ENCODE data around the gene LRRC27. TPM values are rescaled to one million over a fixed set of nuclear protein-coding genes. Genes with fewer than 3 reads are reported as not detected.

LRRC27 gene
- total RNA-seq, 4 donors from 2014 or later, result 3.1 to 5.8 (median 4.4) TPM

GRCh38 chr10:132417257-132417910 lies 85.4 kb downstream of the LRRC27 start:
- Histone ChIP-seq H3K36me3 (no peaks in the 10 kb centered on the region), H3K27me3 (no peaks in the 10 kb centered on the region), H3K9me3 (no peaks in the 10 kb centered on the region), H3K4me3 (no peak overlapping the region), H3K27ac (peak overlapping the region in 3 of 4 donors; percentile 48 to 94 (median 88)), H3K4me1 (peaks cover 5 to 98% (median 59%) of the 10 kb centered on the region in 3 donors)
- no peak for ATAC-seq
- WGBS, 2 donors (ENCODE audit: low coverage in 1 of 2), result 64 to 92% methylated on average over 2 of the region's 26 CpGs
- no peak for TF ChIP-seq POLR2AphosphoS5 (IDR thresholded peaks at IDR 0.05)
- no peak for TF ChIP-seq POLR2A (IDR thresholded peaks at IDR 0.05)
- TF ChIP-seq, protein P1, sequence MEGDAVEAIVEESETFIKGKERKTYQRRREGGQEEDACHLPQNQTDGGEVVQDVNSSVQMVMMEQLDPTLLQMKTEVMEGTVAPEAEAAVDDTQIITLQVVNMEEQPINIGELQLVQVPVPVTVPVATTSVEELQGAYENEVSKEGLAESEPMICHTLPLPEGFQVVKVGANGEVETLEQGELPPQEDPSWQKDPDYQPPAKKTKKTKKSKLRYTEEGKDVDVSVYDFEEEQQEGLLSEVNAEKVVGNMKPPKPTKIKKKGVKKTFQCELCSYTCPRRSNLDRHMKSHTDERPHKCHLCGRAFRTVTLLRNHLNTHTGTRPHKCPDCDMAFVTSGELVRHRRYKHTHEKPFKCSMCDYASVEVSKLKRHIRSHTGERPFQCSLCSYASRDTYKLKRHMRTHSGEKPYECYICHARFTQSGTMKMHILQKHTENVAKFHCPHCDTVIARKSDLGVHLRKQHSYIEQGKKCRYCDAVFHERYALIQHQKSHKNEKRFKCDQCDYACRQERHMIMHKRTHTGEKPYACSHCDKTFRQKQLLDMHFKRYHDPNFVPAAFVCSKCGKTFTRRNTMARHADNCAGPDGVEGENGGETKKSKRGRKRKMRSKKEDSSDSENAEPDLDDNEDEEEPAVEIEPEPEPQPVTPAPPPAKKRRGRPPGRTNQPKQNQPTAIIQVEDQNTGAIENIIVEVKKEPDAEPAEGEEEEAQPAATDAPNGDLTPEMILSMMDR (IDR thresholded peaks at IDR 0.05), result no peak
- TF ChIP-seq EP300 (IDR thresholded peaks at IDR 0.05), result no peak

DNA sequence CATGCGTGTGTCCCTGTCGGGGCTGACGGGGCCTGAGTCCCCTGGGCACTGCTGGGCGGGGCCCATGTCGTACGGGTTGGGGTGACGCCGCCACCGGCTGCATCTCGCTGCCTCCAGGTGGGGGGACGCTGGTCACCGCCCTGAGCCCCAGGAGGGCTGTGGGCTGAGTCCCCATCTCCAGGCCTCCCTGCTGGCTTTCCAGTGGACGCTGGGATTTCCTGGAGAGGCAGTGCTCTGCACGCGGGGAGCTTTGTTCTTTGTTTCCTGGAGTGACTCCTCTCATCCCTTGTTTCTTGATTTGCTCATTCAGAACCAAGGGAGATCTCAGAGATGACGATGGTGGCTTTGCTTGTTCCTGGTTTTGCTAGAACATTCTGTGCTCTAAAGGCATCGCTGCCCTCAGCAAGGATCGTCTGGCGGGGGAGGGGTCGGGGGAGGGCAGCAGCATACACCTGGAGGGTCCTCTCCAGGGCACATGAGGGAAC lies 86.0 kb downstream of the LRRC27 start:
- Histone ChIP-seq H3K27me3 (no peaks in the 10 kb centered on the region), H3K36me3 (no peaks in the 10 kb centered on the region), H3K4me1 (peaks cover 5 to 98% (median 63%) of the 10 kb centered on the region in 3 donors), H3K9me3 (no peaks in the 10 kb centered on the region), H3K4me3 (no peak overlapping the region), H3K27ac (peak overlapping the region in 3 of 4 donors; percentile 88 to 94 (median 88))
- no peak for ATAC-seq
- 83% methylated on average over 8 to 12 of the region's 20 CpGs for WGBS, 2 donors (ENCODE audit: low coverage in 1 of 2)
- TF ChIP-seq POLR2AphosphoS5 (IDR thresholded peaks at IDR 0.05) (peak; percentile 32), POLR2A (IDR thresholded peaks at IDR 0.05) (no peak)
- TF ChIP-seq, protein P1 (IDR thresholded peaks at IDR 0.05), result no peak

DNA sequence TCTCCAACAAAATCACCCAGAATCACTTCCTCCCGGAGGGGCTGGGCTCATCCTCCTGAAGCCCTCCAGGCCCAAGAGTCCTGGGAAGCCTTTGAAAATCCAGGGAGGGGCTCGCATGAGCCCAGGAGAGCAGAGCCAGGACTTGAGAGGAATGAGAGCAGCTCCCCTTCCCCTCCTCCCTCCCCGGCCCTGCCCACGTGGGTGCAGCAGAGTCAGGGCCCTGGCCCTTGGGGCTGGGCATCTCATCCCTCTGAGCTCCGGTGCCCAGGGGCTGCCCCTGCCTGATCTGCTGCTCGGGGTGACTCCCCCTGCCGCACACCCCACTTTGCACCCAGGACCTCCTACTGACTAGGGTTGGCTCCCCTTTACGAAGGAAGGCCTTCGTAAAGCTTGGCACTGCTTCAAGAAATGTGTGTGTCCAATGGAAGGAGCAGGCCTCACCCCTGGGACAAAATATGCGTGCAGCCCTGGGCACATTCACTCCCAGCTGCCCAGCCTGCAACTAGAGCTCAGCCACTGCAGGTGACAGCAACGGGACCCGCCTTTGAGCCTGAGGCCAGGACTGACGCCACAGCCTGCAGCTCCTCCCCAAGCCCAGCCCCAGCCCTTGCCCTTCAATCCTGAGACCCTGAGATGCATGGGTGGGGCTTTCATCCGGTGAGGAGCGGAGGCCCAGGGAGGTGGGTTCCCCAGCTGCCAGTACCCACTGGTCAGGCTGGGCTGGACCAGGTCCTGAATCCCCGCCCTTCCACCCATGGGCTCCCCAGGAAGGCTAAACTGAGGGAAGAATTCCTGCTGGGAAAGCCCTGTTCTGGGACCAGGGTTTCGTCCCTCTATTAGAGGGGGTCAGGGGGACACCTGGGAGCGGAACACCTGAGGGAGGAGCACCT lies 86.8 kb downstream of the LRRC27 start:
- Histone ChIP-seq H3K36me3 (no peaks in the 10 kb centered on the region), H3K4me1 (peaks cover 5 to 99% (median 63%) of the 10 kb centered on the region in 3 donors), H3K4me3 (no peak overlapping the region), H3K27me3 (no peaks in the 10 kb centered on the region), H3K27ac (peak overlapping the region in 3 of 4 donors; percentile 88 to 94 (median 88)), H3K9me3 (no peaks in the 10 kb centered on the region)
- no peak for TF ChIP-seq POLR2AphosphoS5 (IDR thresholded peaks at IDR 0.05)
- TF ChIP-seq, protein P1 (IDR thresholded peaks at IDR 0.05), result no peak
- WGBS, 2 donors (ENCODE audit: low coverage in 1 of 2), result no CpG with 5 or more reads among the region's 18 CpGs
- peak; percentile 22 for ATAC-seq

DNA sequence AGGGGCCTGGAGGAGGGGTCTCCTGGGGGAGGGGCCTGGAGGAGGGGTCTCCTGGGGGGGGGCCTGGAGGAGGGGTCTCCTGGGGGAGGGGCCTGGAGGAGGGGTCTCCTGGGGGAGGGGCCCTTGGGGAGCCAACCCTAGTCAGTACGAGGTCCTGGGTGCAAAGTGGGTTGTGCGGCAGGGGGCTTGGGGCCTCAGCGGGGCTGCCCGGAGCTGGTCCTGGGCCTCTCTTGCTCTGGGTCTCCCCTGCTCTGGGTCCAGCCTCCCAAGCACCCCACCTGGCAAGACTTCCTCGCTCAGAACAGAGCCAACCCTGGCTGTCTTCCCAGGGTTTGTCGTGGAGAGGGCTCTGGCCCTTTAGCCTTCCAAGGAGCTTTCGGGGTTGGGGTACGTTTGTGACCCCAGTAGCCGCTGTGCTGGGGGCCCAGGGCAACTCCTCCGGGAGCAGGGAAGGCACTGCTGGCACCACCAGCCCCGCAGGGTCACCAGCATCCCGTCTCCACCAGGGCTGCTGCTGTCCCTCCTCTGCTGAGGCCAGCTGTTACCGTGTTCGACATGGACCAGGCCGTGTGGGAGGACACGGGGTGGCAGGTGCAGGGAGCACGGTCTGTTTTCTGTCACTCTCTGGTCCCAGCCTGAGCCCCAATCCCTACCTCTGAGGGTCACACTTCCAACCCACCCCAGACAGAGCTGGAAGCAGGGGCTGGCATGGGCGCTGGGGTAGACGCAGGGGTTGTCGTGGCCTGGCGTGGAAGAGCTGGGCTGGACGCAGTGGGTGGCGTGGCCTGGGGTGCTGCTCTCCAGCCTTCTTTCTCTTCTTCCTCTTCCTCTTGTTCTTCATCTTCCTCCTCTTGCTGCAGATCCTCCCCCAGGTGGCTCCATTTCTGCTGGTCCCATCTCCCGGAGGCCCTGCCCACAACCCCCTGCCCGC lies 87.8 kb downstream of the LRRC27 start:
- Histone ChIP-seq H3K4me1 (peaks cover 5 to 93% (median 59%) of the 10 kb centered on the region in 3 donors), H3K36me3 (no peaks in the 10 kb centered on the region), H3K27me3 (no peaks in the 10 kb centered on the region), H3K4me3 (no peak overlapping the region), H3K9me3 (no peaks in the 10 kb centered on the region), H3K27ac (peak overlapping the region; percentile 88 to 94 (median 89))
- TF ChIP-seq POLR2AphosphoS5 (IDR thresholded peaks at IDR 0.05) (no peak), POLR2A (IDR thresholded peaks at IDR 0.05) (no peak), EP300 (IDR thresholded peaks at IDR 0.05) (no peak)
- TF ChIP-seq, protein P1 (IDR thresholded peaks at IDR 0.05), result no peak
- 80% methylated on average over 4 of the region's 25 CpGs; no CpG with 5 or more reads in 1 of the 2 donors for WGBS, 2 donors (ENCODE audit: low coverage in 1 of 2)
- no peak for ATAC-seq
